NCI-H2029 treated with DMSO at 0.1 percent for 48 hours (cell line): Measurements from ENCODE around the gene PPP1R26.
"Not testable (repeated sequence)": the region's sequence is repeated elsewhere in the genome, so short reads cannot be mapped to it uniquely, and the experiment has no call there.

ENCODE experiments used
- DNase-seq: peaks from one replicate; lab custom pipeline; 2025; lab: John Stamatoyannopoulos, UW

Gene PPP1R26

DNA sequence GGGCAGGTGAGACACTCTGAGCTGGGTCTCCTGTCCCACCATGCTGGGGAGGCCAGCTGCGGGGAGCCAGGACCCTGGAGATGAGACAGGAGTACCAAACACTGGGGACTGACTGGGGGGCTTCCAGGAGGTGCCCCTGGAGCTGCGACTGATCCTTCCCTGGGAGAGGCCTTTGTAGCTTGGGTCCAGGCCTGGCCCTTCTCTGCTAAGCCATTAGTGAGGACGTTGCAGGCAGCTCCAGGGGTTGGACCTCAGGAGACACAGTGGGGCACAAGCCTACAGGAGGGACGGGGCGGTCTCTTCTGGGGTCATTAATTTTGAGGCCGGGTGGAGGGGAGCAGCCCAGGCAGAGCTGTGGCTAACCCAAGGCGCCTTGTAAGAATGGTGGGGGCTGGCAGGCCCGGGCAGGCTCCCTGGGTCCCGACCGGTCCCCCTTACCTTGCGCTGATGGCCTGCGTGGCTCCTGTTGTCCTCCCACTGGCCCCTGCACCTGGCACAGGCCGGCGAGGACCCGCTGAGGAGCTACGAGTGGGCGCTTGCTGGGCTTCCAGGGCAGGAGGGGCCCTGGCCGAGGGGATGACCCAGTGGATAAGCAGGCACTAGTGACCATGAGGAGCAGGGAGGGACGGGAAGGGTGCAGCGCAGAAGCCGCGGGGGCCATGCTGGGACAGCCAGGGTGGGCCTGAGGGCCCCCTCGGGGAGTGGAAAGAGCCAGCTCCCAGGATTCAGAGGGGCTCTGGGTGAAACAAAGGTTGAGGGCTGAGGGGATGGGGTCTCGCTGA lies 26.0 kb downstream of the PPP1R26 start:
- no peak for DNase-seq

DNA sequence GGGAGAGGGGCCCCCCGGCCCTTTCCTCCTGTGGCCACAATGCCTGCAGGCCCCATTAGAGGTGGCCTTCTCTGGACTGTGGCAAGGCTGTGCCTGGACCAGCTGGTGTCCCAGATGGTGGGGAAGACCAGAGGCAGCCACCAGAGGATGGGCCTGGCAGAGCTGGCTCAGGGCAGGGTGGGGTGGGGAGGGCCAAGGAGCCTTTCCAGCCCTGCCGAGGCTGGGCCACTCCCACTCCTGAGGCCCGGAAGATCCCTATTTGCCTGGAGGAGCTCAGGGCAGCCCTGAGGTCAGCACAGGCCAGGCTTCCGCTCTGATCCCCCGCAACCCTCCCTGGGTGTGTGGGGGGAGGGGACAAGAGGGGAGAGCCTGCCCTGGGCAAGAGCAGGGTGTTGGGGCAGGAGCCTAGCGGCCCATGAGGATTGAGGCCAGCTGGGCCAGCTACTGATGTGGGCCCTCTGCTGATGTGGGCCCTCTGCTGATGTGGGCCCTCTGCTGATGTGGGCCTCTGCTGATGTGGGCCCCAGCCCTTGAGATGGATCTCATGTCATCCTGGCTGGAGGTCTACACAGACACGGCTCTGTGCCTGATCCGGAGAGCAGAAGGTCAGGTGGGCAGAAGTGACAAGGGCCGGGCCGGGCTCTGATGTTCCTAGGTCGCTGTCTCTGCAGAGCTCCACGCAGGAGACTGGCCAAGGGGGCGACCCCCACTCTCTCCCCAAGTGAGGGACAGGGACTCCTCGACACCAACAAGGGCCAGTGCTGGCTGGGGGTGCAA lies 26.9 kb downstream of the PPP1R26 start:
- no peak for DNase-seq

DNA sequence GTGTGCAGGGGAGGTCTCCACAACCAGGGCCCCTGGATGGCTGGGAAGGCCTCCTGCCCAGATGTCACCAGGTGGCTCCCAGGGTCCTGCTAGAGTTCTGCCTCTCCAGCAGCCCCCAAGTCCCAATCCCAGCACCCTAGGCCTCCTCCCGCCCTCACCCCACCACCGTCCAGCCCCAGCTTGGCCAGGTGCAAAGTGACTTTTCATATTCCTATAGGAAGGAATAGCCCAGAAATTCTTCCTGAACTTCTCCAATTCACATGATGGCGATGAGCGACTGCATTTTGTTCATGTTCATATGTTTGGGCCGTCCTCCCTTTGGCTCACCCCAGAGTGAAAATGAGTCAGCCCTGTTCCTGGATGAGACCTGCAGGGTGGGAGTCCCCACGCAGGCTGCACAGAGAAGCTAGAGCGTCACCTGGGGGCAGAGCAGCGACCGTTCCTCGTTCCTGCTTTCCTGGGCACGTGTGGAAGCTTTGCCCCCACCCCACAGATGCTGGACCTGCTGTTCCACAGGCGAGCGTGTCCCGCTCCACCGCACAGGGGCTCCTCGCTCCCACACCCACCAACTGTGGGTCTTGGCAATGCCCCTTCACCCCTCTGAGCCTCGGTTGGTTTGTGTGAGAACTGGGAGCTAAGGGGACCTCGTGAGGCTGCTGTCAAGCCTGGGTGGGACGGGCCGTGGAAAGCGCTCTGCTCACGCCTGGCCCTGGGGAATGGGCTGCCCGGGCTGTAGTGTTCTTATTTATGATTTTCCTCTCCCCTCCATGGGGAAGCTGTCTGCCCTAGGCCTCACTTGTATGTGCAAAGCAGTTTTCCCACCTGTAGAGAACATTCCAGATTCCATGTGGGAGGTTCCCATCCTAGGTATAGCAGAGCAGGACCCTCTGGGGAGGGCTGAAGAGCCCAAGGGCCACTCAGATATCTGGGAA lies 27.8 kb downstream of the PPP1R26 start:
- DNase-seq: no peak

DNA sequence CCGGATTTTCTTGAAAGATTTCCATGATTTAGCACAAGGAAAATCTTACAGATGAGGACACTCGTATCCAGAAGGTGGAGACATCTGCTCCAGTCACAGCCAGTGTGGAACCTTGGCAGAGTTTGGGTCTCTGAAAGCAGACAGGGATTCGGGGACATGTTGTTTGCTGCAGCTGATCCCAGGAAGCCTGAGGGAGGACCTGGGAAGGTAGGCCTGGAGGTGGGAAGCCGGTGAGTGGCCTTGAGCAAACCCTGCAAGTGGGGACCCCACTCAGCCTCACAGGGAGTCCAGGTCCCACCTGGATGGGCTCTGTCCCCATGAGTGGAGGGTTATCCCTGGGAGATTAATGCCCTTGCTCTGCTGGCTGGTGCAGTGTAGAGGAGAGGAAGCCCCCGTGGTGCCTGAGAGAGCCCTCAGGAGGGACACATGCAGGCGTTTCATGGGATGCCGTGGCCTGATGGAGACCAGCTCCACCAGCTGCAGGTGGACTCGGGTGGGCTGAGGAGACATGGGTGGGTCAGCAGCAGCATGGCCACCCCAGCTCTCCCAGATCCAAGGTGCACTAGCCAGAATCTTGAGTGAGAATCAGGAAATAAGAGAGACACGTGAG lies 28.7 kb downstream of the PPP1R26 start:
- DNase-seq: no peak

DNA sequence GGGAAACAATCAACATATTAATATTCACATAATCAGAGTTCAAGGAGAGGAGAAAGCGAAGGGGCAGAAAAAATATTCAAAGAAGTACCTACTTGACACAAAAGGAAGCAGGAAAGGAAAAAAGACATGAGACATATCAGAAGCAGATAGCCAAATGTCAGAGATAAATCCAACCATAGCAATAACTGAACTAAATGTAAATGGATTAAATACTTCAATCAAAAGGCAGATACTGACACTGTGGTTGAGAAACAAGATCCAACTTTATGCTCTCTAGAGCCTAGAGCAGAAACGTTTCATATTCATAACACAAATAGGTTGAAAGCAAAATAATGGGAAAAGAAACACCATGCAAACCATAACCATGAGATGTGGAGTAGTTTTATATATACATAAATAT lies 29.9 kb downstream of the PPP1R26 start:
- no peak for DNase-seq

DNA sequence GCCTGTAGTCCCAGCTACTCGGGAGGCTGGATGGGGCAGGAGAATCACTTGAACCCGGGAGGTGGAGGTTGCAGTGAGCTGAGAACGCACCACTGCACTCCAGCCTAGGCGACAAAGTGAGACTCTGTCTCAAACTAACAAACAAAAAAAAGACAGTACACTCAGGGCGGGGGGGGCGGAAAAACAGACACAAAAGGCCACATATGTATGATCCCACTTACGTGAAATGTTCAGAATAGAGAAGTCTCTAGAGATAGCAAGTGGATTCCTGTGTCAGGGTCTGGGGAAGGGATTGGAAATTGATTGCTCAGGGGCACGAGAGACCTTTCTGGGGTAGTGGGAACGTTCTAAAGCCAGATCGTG lies 32.6 kb downstream of the PPP1R26 start:
- DNase-seq: no peak

DNA sequence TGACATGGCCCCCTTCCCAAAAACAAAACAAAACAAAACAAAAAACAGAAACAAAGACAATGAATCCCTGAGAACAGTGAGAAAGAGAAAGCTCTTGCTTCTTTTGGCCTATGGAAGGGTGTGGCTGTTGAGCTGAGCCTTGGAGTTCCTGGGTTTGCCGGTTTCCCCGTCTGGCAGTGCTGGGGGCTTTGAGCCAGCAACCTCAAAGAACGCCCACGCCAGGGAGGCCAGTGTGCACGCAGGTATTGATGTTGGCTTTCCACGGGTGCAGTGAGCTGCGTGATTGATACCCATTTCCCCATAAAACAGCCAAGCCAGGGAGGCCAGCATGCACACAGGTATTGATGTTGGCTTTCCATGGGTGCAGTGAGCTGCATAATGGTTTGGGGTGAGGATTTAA lies 33.3 kb downstream of the PPP1R26 start:
- no peak for DNase-seq

DNA sequence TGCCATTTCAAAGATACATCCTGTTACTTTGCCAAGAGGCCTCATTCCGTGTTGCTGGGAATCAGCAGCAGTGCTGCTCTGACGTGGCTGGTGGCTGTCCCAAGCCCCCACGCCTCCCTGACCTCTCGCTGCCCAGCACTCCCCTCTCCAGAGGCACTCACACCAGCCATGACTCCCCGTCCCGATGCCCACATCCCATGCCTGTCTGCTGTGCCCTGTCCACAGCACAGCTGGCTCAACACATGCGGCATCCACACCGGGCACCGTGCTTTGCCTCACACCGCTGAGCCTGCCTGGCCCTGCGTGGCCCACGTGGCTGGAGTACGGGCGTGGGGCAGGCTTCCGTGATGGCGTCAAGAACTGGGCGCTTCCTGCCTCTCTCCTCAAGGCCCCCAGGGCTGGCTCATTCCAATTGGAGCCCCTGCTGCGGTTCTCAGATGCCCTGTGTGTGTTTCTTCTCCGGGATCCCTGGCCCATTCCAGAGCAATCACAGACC lies 33.8 kb downstream of the PPP1R26 start:
- no peak for DNase-seq

DNA sequence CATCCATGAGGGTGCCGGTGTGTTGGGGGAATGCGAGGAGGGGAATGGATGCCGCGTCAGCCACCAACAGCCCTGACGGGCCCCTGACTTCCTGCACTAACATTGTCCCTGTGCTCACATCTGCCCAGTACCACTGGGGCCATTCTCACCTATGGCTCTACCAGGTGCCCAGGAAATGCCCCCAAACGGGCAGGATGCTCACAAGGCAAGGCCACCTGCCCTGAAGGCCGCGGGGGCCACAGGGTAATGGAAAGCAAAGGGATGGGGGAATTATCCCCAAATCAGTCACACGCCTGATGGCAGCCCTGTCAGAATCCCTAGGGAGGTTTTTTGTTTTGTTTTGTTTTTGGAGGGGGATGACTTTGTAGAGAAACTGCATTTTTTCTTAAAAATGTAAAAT lies 34.3 kb downstream of the PPP1R26 start:
- not testable (repeated sequence) for DNase-seq

DNA sequence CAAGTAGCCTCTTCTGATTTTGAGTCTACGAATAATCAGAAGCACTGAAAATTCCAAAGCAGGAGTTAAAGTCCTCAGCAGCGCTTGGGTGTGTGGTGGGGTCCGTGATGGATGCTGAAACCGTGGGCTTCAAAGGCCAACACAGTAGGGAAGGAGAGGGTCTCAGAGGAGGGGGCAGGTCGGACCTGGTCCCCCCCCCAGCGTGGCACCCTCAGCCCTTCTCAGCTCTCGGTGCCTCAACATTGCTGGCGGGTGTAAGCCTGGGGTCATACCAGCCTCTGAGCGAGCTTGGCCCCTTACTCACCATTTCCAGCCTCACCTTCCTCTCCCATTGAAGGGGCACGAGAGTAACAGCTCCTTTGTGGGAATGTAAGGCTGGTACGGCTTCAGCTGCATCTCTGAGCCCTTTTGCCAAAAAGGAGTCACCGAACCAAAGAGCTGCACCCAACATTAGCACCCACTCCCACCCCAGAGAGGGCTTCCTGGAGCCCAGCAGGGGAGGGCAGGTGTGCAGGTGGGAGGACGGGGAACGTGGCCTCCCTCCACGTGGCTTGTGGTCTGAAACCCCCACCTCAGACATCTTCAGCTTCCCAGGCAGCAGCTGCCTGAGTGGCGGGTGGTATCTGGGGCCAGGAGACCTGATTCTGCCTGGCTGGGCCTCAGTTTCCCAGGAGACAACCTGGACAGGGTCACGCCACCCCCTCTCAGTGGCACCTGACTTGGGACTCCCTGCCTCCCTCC lies 34.9 kb downstream of the PPP1R26 start:
- no peak for DNase-seq

DNA sequence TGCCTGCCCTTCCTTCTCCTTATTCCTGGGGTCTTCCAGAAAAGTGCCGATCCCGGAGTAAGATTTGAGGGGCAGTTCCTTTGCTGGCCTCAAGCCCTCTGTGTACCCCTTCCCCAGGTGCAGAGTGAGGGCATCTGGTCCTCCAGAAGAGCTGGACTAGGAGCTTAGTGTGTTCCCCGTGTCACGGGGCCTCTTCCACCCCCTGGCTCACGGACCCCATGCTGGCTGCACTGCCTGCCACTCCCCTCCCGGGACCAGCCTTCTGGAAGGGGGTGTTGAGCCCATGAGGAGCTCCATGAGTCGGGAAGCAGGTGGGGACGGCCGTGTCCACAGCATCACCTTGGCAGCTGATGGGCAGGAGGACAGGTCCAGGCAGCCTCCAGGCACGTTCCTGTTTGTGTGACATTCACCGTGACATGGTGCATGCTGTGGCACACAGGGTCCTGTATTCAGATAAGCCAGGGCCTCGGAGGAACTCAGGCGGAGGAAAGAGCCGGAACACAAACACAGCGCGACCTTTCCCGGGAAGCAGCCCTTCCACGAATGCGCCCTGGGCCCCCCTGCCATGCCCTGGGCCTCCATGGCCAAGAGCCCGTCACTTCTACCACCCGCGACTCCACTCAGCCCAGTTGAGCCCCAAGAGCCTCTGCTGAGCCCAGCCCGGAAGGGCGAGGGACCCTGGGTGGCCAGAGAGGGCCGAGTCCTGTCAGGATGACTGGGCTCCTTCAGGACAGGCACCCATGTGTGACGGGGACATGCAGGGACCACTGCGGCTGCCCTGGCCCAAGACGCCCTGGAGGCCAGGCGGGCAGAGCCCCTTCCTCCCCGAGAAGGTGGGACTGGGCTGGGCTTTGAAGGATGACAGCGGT lies 35.7 kb downstream of the PPP1R26 start:
- DNase-seq: no peak

DNA sequence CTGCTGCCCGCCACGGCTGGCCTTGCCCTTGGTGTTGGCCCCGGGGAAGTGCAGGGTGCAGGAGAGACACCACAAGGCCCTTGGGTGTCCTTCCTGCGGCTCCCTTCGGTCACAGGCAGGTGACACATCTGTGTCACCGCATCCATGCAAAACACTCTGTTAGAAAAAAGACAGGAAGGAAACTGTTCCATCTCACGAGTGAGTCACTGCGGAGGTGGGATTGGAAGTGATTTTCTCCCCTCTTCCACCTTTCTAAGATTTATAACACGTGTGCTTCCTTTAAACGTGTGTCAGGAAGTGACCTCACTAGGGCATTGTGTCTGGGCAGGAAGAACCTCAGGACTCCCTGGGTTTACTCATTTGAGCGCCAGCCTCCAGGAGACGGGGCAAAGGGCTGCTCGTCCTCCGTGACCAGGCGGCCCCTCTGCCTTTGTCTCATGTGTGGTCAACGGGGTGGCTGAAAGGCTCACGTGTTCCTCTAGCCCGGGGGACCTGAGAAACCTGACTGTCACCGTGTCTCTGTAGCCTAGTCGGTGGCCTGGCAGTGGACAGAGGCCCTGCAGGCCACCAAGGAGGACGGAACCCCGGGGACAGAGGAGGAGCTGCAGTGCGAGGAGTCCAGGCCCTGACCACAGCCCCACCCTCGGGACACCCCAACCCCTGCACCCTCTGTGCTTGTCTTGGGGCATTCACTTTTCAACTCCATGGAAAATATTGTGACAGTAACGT lies 36.7 kb downstream of the PPP1R26 start:
- DNase-seq: no peak

DNA sequence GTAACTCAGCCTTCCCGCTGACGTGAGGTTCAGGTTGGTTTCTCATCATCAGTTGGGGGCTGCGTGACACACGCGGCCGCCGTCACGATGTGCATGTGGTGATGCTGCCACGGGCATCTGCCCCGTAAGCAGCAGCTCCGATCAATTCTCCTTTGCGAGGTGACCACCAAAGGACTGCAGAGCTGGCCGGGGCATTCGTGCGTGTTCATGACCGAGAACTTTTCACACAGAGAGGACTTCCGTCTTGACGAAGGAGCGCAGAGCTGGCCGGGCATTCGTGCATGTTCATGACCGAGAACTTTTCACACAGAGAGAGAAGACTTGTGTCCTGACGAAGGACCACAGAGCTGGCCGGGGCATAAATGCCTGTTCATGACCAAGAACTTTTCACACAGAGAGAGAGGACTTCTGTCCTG lies 37.8 kb downstream of the PPP1R26 start:
- DNase-seq: no peak

DNA sequence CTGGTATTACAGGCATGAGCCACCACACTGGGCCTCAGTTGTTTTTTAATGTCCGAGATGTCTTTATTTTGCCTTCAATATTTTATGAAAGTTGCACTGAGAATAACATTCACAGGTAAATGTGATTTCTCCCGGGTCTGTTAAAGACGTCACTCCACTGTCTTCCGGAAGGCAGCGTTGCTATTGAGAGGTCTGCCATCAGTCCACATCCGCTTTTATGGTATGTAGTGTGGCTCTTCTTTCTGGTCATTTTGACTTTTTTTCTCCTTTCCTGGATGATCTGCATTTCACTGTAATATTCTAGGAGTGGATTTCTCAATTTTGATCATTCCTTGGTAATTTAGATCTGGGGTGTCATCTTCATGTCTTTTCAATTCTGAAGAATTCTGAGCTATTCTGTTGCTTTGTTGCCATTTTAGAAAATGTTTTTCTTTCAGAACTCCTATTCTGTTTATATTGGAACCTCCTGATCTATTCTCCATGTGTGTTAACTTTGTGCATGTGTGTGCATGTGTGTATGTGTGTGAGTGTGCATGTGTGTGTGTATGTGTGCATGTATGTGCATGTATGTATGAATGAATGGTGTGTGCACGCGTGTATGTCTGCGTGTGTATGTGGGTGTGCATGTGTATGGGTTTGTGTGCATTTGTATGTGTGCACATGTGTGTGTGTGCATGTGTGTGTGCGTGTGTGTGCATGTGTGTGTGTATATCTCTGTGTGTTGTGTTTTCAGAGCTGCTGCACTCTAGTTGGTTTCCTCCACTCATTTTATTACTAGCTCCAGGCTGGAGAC lies 39.8 kb downstream of the PPP1R26 start:
- DNase-seq: no peak

DNA sequence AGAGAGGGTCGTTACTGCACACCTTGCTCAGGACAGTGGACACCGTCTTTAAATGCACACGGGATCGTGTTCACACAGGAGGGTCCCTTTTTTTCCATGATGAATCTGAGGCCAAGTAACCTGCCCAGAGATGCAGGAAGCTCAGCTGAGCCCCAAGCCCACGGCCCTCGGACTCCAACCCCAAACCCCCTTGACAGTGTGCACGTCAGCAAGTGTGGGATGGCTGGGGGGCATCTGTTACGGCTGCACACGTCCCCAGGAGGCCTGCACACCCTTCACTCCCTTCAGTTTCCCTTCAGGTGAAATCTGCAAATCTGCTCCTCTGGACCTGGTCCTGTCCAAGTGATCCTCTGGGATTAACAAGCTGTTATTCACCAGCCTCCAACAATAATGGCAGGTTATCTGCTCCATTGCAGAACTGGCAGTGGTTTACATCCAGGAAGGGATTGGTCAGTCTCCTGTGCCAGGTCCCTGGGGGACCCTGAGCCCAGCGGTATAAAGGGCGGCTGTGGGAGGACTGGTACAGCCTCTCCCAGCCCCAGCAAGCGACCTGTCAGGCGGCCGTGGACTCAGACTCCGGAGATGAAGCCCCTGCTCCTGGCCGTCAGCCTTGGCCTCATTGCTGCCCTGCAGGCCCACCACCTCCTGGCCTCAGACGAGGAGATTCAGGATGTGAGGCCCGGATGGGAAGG lies 41.5 kb downstream of the PPP1R26 start, which contains the start of gene LCN1:
Gene LCN1, plus strand, starts transcription at position 525 of the 692 bp plus-strand sequence. Its CDS starts 58 bp downstream, at position 583.
- no peak for DNase-seq

DNA sequence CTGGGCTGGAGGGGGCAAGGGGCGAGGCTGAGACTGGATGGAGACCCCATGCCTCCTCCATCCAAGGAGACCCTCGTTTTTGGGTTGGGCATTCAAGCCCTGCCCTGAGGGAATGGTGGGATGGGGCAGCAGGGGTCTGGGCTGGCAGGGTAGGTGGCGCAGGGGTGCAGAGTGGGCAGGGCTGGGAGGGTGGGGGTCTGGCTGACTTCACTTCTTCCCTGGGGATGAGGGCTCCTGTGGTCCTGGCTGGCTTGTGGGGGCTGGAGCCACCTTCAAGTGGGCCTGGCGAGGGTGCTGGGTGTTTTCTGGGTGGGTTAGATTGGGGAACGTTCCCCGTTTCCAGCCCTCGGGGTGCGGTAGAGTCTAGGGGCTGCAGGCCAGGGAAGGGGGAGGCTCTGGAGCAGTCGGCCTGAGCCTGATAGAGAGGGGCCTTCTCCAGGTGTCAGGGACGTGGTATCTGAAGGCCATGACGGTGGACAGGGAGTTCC lies 42.1 kb downstream of the PPP1R26 start:
- no peak for DNase-seq

DNA sequence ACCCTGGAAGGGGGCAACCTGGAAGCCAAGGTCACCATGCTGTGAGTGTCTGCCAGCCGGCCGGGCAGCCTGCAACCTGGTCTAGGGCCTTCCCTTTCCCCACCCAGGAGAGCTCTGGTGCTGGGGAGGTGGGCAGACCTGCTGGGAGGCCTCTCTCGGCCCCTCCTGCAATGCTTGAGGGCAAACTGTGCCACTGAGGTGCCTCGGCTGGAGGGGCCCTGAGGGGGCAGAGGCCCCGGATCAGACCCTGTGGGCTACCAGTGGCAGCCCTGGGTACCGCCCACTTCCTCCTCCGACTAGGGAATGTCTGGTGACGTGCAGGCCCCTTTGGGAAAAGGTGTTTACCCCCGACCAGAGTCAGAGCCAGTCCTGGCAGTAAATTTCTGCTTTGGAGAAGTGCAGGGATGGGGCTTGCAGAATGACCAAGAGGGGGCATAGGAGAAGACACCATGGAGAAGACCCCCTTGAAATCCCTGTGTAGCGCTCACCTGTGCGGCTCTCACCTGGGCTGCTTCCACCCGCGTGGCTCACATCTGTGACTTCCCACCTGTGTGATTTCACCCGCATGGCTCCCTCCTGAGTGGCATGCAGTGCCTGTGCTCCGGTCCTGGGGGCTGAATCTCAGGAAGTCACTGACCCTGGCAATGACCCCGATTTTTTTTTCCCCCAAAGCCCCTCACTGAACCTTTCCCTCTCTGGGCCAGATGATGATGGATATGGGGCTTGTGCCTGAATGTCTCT lies 42.7 kb downstream of the PPP1R26 start:
- DNase-seq: no peak
